Inflammatory macrophage treated with lipopolysaccharide for 1 hour (primary cell): Measurements from ENCODE around the gene SLC2A4RG.

ENCODE experiments used
- DNase-seq, 2 donors: peaks; one replicate each; pipeline ENCODE4 v3.0.0-alpha.2; 2020 to 2022

SLC2A4RG gene, protein sequence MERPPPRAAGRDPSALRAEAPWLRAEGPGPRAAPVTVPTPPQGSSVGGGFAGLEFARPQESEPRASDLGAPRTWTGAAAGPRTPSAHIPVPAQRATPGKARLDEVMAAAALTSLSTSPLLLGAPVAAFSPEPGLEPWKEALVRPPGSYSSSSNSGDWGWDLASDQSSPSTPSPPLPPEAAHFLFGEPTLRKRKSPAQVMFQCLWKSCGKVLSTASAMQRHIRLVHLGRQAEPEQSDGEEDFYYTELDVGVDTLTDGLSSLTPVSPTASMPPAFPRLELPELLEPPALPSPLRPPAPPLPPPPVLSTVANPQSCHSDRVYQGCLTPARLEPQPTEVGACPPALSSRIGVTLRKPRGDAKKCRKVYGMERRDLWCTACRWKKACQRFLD

DNA sequence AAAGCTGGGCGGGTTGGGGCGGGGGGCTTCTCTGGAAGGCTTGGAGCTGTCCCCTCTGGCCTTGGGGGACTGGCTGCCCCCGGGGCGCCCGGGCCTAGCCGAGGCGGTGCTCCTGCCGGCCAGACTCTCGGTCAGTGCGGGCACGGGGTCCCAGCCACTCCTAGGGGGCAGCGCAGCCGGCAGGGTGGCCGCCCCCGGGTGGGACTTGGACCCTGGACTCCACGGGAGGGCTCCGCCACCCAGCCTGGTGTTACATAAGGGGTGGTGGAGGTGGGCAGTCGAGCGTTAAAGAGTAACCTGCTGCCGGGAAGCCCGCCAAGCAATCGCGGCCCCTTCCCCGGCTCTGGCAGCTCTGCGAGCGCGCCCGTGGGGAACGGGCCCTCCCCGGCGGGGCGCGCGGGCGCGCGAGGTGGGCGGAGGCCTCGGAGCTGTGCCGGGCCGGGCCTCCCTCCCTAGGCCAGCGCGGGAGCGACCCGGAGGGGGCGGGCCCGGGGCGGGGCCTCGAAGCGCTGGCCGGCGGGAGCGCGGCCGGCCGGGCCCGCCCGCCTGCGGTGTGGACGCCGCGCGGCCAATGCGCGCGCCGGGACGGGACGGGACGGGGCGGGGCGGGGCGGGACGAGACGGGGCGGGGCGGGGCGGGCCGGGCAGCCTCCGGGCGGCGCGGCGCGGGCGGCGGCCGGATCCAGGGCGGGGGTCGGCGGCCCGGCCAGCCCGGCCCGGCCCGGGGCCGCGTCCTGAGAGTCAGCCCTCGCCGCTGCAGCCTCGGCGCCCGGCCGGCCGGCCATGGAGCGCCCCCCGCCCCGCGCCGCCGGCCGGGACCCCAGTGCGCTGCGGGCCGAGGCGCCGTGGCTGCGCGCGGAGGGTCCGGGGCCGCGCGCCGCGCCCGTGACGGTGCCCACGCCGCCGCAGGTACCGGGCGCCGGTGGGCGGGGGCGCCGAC, at the start of gene SLC2A4RG:
SLC2A4RG (plus strand) TSS at position 647 of the 940 bp plus-strand sequence; CDS start at position 784, 137 bp downstream.
- peak; percentile 70 to 83 for DNase-seq

DNA sequence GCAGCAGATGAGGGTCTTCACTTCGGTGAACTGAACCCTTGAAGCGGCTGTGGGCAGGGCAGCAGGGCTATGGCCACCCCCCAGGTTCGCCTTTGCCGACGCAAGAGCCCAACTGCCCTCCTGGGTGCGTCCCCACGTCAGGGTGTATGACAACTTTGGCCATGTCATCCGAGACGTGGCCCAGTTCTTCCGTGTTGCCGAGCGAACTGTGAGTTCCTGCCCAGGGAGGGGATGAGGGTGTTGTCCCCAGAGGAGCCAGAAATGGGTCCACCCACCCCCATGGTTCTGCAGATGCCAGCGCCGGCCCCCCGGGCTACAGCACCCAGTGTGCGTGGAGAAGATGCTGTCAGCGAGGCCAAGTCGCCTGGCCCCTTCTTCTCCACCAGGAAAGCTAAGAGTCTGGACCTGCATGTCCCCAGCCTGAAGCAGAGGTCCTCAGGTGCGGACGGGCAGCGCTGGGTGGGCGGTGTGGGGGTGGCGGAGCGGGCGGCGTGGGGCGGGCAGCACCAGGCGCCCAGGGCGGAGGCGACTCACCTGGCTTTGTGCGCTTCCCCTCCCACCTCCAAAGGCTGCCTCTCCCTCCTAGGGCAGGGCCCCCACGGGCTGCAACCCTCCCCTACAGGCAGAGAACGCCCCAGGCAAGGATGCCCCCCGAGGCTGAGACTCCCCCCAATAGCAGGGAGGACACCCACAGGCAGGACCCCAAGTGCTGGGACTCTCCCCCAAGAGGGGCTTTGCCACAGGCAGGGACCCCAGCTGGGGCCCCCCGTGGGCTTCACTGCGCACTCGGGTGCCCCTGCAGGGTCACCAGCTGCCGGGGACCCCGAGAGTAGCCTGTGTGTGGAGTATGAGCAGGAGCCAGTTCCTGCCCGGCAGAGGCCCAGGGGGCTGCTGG, 49.3 kb upstream of the SLC2A4RG start:
- DNase-seq: no peak

DNA sequence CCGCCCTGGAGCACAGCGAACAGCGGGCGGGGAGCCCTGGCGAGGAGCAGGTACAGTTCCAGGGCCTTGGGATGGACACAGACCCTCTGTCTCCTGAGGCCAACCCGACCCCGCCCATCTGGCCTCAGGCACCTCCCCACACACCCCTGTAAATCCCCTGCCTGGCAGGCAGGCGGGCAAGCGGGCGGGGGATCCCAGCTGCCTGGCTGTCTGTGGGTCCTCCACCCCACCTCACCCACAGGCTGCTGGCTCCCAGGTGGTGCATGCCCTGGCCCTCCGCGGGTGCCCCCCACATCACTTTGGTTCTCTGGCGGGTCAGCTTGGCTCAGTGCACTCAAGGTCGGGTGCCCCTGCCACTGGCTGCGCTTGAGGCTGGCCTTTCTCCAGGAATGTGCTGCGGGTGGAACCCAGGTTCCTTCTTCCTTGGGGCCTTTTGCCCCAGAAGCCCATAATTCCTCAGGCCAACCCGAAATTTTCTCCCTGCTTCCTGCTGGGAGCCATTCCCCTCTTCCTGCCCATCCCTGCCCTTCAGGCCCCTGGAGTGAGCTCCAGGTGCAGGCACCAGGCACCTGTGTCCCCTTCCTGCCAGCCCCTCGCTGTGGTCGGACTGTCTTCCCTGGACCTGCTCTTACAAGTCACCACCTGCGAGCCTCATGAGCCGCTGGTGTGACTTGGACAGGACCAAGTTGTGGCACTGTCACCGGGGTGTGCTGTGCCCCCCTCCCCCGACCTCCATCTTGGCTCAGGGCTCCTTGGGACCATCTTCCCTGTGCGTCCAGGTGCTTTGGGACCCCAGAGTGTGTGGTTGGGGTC, 48.5 kb upstream of the SLC2A4RG start:
- DNase-seq: no peak

DNA sequence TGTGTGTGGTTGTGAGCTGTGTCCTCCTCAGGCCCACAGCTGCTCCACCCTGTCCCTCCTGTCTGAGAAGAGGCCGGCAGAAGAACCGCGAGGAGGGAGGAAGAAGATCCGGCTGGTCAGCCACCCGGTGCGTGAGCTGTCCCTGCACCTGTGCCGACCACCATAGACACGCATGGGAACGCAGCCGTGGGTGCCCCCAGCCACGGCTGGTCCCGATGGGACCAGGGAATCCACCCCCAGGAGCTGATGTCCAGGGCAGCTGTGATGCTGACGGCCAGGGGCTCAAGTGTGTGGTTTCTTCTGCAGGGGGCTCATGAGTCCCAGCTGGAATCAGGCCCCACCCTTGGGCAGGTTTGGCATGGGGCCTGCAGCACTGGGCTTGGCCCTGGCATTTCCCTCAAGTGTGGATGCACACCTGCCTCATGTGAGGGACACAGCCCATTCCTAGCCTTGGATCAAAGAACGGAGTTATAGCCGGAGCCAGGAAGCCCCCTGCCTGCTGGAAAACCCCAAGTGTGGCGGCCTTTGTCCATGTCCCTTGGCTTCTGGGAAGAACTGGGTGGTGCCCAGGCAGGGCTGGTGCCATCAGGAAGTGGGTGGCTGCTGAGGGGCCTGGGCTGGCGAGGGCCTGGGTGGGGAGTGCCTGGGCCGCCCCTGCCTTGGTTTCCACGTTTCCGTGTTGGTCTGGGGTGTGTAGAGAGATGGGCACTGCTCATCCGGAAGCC, 47.7 kb upstream of the SLC2A4RG start:
- no peak for DNase-seq

DNA sequence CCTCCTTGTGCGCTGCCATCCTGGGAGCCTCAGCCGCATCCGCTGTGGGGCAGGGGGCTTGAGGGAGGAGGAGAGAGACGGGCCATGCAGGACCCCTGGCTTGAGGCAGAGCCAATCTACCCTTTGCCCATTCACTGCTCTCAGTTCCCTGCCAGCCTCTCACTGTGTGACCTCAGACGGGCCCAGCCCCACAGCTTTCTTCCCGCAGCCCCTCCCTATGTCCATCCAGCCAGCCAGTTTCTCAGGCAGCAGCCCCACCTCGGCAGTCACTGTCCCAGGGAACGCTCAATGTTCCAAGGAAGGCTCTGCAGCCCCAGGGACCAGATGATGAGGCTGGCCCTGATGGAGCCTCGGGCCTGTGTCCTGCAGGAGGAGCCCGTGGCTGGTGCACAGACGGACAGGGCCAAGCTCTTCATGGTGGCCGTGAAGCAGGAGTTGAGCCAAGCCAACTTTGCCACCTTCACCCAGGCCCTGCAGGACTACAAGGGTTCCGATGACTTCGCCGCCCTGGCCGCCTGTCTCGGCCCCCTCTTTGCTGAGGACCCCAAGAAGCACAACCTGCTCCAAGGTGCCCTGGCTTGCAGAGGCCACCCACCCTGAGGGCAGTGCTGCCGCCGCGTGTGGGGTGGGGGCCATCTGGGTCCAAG, 47.0 kb upstream of the SLC2A4RG start:
- DNase-seq: no peak

DNA sequence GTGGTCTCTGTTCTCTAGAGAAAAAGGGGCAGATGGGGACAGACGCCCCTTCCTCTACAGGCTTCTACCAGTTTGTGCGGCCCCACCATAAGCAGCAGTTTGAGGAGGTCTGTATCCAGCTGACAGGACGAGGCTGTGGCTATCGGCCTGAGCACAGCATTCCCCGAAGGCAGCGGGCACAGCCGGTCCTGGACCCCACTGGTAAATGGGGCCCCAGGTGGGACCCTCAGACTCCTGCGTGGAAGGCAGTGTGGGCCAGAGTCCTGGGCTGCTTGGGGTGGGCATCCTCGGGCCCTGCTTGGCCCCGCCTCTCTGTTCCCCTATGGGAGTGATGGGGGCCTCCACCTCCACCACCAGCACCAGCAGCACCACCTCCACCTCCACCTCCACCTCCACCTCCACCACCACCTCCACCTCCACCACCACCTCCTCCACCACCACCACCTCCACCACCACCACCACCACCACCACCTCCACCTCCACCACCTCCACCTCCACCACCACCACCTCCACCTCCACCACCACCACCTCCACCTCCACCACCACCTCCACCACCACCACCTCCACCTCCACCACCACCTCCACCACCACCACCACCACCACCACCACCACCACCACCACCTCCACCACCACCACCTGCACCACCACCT, 46.4 kb upstream of the SLC2A4RG start:
- DNase-seq: no peak

DNA sequence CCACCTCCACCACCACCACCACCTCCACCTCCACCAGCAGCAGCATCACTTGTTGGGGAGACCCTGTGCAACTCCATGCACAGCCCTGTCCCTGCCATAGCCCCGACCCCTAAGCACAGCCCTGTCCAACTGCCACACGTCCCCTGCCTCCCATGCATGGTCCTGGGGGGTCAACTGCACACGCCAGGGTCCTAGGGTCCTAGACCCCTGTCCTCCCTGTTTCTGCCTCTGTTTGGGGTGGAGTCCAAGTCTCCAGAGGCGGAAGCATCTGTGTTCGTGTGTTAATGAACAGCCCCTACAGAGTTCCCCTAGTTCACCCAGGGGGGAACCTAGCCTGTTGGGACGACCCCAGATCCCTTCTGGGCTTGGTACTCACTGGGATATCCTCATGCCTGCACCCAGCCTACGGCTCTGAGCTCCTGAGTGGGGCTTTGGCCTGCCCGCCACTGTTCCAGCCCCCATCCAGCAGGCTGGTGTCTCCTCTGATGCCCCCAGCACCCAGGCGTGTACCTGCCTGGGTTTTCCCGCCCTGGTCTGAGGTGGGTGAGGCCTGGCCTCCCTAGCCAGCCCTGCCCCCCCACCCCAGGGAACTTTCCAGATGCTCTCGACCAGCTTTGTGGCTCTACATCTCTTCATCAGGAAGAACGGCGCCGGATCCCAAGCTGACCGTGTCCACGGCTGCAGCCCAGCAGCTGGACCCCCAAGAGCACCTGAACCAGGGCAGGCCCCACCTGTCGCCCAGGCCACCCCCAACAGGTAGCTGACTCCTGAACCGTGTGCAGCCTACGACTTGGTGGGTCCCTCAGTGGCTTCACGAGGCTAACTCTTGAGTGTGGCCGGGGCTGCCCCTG, 45.6 kb upstream of the SLC2A4RG start:
- DNase-seq: no peak

DNA sequence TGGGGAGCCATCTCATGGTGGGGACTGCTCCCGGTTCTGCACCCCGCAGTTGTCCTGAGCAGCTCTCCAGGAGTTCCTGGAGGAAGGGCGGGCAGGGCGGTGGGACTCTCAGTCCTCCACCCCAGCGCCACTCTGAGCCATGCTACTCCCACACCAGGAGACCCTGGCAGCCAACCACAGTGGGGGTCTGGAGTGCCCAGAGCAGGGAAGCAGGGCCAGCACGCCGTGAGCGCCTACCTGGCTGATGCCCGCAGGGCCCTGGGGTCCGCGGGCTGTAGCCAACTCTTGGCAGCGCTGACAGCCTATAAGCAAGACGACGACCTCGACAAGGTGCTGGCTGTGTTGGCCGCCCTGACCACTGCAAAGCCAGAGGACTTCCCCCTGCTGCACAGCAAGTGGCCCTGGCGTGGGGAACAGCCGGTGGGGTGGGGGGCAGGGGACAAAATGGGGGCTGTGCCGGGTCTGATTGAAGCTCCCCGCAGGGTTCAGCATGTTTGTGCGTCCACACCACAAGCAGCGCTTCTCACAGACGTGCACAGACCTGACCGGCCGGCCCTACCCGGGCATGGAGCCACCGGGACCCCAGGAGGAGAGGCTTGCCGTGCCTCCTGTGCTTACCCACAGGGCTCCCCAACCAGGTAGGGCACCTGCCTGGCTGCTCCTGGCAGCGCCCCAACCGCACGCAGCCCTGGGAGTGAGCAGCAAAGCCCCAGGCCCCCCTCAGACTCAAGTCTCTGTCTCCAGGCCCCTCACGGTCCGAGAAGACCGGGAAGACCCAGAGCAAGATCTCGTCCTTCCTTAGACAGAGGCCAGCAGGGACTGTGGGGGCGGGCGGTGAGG, 44.8 kb upstream of the SLC2A4RG start:
- no peak for DNase-seq

DNA sequence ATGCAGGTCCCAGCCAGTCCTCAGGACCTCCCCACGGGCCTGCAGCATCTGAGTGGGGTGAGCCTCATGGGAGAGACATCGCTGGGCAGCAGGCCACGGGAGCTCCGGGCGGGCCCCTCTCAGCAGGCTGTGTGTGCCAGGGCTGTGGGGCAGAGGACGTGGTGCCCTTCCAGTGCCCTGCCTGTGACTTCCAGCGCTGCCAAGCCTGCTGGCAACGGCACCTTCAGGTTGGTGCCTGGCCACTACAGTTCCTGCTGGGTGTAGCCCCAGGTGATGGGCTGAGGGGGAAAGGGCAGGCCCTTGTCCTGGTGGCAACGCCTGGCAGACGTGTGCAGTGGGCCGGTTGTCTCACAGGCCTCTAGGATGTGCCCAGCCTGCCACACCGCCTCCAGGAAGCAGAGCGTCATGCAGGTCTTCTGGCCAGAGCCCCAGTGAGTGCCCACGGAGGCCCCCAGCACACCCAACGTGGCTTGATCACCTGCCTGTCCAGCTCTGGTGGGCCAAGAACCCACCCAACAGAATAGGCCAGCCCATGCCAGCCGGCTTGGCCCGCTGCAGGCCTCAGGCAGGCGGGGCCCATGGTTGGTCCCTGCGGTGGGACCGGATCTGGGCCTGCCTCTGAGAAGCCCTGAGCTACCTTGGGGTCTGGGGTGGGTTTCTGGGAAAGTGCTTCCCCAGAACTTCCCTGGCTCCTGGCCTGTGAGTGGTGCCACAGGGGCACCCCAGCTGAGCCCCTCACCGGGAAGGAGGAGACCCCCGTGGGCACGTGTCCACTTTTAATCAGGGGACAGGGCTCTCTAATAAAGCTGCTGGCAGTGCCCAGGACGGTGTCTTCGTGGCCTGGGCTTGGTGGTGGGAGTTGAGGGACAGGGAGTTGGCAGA, 43.9 kb upstream of the SLC2A4RG start:
- no peak for DNase-seq

DNA sequence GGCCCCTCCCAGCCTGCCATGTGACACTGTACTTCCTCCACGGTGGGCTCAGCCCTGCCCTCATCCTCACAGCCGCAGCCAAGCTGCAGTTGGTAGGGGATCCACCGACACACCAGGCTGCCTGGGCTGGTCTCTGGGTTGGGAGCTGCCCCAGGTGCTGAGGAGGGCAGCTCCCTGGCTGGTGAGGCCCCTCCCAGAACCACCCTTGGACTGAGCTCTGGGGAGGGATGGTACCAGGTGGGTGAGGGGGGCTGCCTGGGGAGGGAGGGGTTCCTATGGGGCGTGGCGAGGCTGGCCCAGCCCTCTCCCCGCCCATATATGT, 43.3 kb upstream of the SLC2A4RG start:
- DNase-seq: peak in 1 of 2 donors; percentile 16

DNA sequence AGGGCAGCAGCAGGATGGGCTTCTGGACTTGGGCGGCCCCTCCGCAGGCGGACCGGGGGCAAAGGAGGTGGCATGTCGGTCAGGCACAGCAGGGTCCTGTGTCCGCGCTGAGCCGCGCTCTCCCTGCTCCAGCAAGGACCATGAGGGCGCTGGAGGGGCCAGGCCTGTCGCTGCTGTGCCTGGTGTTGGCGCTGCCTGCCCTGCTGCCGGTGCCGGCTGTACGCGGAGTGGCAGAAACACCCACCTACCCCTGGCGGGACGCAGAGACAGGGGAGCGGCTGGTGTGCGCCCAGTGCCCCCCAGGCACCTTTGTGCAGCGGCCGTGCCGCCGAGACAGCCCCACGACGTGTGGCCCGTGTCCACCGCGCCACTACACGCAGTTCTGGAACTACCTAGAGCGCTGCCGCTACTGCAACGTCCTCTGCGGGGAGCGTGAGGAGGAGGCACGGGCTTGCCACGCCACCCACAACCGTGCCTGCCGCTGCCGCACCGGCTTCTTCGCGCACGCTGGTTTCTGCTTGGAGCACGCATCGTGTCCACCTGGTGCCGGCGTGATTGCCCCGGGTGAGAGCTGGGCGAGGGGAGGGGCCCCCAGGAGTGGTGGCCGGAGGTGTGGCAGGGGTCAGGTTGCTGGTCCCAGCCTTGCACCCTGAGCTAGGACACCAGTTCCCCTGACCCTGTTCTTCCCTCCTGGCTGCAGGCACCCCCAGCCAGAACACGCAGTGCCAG, 42.8 kb upstream of the SLC2A4RG start, which contains the start of gene TNFRSF6B:
TNFRSF6B (plus strand) TSS at position 25 of the 729 bp plus-strand sequence; CDS start at position 141, 116 bp downstream.
- DNase-seq: no peak

DNA sequence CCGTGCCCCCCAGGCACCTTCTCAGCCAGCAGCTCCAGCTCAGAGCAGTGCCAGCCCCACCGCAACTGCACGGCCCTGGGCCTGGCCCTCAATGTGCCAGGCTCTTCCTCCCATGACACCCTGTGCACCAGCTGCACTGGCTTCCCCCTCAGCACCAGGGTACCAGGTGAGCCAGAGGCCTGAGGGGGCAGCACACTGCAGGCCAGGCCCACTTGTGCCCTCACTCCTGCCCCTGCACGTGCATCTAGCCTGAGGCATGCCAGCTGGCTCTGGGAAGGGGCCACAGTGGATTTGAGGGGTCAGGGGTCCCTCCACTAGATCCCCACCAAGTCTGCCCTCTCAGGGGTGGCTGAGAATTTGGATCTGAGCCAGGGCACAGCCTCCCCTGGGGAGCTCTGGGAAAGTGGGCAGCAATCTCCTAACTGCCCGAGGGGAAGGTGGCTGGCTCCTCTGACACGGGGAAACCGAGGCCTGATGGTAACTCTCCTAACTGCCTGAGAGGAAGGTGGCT, 42.2 kb upstream of the SLC2A4RG start:
- DNase-seq: no peak

DNA sequence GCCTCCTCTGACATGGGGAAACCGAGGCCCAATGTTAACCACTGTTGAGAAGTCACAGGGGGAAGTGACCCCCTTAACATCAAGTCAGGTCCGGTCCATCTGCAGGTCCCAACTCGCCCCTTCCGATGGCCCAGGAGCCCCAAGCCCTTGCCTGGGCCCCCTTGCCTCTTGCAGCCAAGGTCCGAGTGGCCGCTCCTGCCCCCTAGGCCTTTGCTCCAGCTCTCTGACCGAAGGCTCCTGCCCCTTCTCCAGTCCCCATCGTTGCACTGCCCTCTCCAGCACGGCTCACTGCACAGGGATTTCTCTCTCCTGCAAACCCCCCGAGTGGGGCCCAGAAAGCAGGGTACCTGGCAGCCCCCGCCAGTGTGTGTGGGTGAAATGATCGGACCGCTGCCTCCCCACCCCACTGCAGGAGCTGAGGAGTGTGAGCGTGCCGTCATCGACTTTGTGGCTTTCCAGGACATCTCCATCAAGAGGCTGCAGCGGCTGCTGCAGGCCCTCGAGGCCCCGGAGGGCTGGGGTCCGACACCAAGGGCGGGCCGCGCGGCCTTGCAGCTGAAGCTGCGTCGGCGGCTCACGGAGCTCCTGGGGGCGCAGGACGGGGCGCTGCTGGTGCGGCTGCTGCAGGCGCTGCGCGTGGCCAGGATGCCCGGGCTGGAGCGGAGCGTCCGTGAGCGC, 41.6 kb upstream of the SLC2A4RG start:
- DNase-seq: no peak

DNA sequence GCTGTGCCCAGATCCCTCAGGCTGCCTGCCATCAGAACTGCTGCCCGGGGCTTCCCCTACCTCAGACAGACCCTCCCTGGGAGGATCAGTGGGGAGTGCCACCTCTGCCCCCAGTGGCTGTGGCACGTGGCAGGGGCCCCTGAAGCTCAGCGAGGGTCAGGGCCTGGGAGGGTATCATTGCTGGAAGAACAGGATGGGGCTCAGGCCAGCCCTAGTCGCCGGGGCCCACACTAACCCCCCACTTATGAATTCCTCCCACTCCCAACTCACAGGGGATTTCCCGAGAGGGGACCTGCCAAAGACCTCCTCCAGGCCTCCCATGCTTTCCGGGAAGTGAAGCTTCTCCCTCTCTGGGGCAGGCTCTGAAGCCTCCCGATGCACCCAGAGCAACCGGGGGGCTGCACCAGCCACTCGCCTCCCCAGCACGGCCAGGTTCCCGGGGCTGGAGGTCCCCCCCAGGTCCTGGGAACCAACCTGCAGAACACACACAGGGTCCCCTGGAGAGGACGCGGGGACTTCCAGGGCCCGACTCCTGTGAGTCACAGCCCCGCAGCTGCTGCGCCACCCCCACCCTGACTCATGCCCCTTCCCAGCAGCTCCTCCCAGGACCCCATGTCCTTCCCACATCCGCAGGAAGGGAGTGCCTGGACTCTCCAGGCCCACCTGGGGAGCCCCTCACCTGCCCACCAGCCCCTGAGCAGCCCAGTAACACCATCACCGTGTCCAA, 40.7 kb upstream of the SLC2A4RG start:
- peak; percentile 18 to 42 for DNase-seq
